ENCODE results near the gene SPATA31C2.
"Not testable (repeated sequence)": the region's sequence is repeated elsewhere in the genome, so short reads cannot be mapped to it uniquely, and the experiment has no call there.

The SPATA31C2 gene

GRCh38 chr9:88118121-88118520, 20.2 kb downstream of the SPATA31C2 start:
- not testable (repeated sequence) for DNase-seq

- not testable (repeated sequence) for DNase-seq
Measured at GRCh38 chr9:88114968-88115612, 23.2 kb downstream of the SPATA31C2 start.

- not testable (repeated sequence) for DNase-seq
Measured at GRCh38 chr9:88114283-88114967, 23.9 kb downstream of the SPATA31C2 start.

- not testable (repeated sequence) for DNase-seq
Measured at GRCh38 chr9:88113156-88114130, 24.8 kb downstream of the SPATA31C2 start.

- DNase-seq = no peak
Measured at GRCh38 chr9:88110026-88110425, 28.2 kb downstream of the SPATA31C2 start.

GRCh38 chr9:88108779-88109178, 29.5 kb downstream of the SPATA31C2 start:
- DNase-seq = no peak

- no peak for DNase-seq
Measured at GRCh38 chr9:88106492-88106891, 31.8 kb downstream of the SPATA31C2 start.

- DNase-seq = no peak
Measured at GRCh38 chr9:88092797-88093331, 45.4 kb downstream of the SPATA31C2 start.

GRCh38 chr9:88090151-88090581, 48.1 kb downstream of the SPATA31C2 start:
- no peak for DNase-seq

- DNase-seq = no peak
Measured at GRCh38 chr9:88087906-88088305, 50.4 kb downstream of the SPATA31C2 start.

GRCh38 chr9:88085476-88085875, 52.8 kb downstream of the SPATA31C2 start:
- DNase-seq = no peak

GRCh38 chr9:88084357-88085183, 53.7 kb downstream of the SPATA31C2 start:
- DNase-seq = no peak

All from activated T-cell treated with anti-CD3 and anti-CD28 coated beads, Interleukin-2, amount 50 U/mL, for 1 hour (primary cell).